Fibroblast of skin of right biceps (primary cell): ENCODE measurements around the gene MYO9A.

Experiments
- DNase-seq: peaks from one replicate; pipeline ENCODE4 v3.0.0-alpha.2; 2013

The MYO9A gene

DNA sequence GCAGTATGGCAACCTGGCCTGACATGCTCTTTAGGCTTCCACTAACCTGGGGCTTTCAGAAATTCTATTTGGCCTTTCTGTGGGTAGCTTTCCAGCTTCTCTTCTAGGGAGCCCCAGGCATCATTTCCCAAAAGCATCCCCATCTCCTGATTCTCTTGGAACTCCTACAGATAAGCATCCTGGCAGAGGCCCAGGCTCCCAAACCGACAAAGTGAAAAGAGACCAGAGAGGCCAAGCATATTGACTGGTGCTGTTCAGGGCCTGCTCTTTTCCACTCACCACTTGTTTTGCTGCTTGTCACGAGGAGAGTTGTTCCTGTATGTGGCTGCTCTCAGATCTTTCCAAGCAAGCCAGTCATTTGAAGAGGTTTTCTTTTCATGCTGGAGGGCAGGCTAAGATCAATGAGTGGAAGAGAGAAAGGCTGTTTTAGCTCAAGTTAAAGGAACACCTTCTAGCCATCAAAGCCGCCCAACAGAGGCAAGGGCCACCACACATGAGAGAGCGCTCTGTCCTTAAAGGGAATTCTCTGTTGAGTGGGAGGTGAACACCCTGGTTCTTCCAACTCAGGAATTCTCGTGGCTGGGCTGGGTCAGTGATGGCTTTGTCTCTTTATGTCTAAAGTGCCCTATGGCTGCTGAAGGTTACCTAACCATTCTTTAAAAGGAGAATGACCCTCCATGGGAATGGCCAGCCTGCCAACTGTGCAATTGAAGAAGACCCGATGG is 338.7 kb downstream of the MYO9A start:
- no peak for DNase-seq

DNA sequence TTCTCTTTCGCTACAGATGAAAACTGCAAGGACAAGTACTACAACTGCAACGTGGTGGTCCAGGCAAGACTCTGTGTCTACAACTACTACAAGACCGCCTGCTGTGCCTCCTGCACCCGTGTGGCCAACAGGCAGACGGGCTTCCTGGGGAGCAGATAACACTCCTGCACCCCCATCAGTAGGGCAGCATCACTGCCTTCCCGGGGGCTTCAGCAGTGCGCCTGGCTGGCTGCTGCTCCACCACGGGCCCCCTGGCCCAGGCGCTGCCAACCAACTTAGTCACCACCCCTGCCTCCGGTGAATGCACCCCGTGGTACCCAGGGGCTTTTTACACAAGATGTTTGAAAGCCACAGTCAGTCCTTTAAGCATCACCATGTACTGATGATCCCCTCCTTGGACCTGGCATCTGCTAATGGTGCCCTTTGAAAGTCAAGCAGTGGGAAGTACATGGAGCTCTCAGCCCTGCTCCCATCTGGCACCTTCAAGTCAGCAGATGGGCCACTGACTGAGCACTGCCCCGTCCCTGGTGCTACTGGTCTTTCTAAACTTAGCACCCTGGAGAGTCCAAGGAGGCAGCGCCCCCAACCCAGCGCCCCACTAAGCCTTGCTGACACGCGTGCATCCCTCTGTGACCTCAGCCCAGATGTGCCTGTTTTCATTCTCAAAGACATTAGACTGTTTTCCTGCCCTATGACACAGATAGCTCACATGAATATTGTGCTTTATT is 340.6 kb downstream of the MYO9A start:
- no peak for DNase-seq

DNA sequence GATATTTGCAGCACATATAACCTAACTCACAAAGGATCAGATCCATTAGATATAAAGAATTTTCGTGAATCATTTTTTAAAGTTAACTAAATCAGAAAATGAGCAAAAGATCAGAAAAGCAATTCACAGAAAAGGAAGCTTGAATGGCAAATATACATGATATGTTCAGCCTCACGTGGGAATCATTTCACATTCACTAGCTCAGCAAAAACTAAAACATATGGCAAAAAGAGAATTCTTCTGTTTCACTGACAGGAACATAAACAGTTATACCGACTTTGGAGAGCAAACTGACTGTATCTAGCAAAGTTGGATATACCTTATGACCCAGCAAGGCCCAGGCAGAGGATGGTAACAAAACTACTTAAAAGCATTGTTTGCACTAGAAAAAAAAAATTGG is 341.6 kb downstream of the MYO9A start:
- no peak for DNase-seq

DNA sequence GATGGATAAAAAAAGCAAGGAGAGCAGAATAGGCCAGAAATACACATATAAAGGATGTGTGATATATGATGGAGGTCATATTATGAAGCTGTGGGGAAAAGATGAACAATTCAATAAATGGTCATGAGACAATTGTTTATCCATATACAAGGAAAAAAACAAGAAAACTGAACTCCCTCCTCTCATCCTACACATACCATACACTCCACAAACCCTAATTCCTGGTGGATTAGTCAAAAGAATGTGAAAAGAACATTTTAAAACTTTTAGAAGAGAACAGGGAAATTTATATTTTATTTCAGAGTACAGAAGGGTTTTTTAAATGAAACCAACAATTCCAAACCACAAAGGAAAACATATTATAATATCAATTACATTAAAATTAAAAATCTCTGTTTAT is 342.1 kb downstream of the MYO9A start:
- peak; percentile 52 for DNase-seq

DNA sequence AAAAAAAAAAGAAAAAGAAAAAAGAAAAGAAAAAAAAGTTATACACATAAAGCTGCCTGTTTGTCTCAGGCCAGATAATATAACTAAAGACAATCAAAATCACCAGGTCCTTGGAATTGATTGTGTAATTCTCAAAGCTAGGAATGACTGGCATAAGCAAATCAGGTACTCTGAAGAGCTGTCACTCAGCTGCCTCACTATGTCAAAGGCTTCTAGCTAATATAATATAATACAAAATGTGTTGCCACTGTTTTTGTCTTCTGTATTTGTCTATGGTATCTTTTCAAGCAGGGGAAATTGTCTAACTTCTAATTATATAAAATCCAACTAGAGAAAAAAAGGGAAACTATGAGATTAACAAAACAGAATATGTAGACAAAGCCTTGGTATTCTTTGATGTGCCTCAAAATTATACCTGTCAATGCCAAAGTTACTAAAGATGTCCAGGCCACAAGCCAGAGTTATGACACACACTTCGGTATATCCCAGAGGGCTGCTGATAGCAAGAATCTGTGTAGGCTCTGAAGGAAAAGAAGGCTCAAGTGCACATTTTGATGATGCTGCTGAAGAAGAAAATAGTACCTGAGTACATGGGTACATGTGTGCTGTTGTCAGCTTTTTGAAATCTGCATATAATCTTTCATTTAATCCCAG is 344.6 kb downstream of the MYO9A start:
- no peak for DNase-seq
